Measurements from ENCODE around the gene ADRA2B. TPM values are rescaled to one million over a fixed set of nuclear protein-coding genes. Genes with fewer than 3 reads are reported as not detected.
"Not testable (repeated sequence)": the region's sequence is repeated elsewhere in the genome, so short reads cannot be mapped to it uniquely, and the experiment has no call there.

The ADRA2B gene
- total RNA-seq, 1 experiment from 2014 or later = 0.46 TPM

DNA sequence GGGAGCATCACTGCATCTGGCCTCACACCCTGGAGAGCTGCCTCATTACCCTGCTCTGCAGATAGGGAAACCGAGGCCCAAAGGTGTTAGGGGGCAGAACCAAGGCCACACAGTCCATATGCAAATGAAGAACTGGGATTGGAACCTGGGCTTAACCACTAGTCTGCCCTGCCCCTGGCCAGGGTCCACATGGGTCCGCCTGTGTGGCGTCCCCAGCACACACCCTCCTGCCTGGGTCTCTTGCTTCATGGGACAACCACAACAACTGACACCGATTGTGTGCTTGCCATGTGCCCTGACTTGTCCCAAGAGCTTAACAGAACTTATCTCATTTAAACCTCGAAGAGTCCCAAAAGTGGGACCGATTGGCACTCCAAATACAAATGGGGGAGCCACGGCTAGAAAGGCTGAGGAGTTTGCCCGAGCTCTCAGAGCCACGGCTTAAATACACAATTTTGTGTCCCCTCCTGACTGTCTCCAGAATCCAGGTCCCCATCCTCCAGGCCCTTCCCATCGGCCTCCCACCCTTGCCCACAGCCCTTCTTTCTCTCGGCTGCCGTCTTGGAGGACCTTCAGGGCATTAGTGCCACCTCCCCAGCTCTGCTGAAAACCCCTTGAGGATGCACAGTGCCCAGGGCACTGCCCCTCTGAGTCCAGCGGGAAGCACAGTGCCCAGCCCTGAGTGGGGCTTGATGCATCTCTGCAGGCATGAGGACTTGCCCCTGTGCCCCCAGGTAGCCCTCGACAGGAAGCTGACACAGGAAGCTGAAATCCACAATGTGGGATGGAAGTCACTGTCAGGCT is 34.6 kb upstream of the ADRA2B start:
- no peak for DNase-seq (ENCODE audit: low spot score)

DNA sequence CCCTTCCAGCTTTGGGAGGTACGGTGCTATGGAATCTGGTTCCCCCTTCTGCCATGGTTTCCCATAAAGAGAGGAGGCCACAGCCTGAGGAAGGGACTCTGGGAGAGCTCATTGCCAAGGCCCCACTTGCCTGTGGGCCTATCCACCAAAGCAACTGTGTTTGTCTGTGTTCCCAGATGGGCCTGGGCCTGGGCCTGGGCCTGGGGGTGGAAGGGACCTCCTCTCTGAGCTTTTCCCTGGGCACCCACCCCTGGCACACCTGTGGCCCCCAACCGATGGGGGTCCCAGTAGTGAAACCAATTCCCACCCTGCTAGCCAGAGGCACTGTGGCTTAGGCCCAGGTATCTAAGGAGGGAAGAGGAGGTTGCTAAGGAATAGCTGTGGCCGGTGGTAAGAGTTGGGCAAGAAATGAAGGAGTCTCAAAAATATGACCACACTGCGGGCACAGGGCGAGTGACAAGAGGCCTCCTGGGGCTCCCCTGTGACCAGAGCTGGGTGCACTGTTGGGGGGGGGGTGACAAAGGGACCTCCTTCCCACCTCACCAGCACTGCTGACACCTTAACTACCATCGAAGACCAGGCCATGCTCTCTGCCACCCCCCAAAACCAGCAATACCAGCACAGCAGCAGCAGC is 33.8 kb upstream of the ADRA2B start:
- no peak for DNase-seq (ENCODE audit: low spot score)

DNA sequence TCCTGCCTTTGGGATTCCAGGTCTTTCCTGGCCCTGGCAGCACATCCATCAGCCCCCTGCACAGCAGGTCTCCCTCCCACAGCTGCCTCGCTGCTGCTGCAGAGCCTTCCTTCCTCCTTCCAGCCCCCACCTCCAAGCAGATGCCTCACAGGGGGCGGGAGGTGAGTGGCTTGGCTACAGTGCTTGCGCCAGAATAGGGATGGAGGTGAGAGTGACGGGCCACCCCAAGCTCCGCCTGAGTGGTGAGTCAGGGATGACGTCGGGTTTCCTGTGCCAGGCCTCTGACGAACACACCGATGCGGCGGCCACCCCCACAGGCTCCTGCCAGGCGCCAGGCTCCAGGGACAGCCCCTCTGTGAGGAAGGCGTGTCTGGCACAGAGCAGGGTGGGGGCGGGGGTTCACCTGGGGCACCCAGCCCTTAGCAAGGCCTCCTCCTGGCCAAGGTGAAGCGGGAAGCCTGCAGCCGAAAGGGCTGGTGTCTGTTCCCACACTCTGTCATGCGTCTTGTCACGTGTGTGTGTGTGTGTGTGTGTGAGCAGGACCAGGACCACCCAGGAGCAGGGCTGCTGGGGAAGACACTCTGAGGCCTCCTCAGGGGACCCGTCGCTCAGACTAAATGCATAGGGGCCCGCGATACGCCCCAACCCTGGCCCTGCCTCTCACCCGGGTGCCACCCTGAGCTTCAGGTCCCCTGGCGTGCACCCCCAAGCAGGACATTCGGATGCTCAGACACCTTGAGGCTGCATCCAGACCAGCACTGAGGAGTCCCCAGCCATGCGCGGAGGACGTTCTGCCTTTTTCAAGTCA is 32.2 kb upstream of the ADRA2B start:
- DNase-seq (ENCODE audit: low spot score) = peak; percentile 72

DNA sequence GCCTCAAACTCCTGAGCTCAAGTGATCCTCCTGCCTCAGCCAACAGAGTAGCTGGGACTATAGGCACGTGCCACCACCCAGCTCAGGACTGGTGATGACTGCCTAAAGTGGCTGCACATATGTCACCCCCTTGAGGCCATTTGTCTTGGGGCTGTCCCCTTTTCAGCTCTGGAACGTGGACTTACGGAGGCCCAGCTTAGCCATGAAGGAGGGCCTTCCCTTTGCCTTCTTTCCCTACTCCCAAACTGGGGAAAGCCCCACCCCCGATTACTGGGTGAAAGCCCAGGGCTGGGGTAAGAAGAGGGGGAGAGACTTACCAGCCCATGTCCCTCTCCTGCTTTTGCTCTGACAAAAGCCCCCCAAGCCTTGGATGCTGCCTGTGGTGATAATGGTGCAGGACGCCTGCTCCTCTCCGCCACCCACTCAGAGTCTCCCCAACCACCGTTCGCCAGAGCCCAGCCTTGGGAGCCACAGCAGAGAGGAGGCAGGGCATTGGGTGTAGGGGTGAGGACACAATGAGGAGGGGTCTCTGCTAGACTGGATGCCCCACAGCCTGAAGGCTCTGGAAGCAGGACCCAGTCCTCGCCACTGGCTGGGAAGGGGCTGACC is 31.3 kb upstream of the ADRA2B start:
- DNase-seq (ENCODE audit: low spot score) = no peak

DNA sequence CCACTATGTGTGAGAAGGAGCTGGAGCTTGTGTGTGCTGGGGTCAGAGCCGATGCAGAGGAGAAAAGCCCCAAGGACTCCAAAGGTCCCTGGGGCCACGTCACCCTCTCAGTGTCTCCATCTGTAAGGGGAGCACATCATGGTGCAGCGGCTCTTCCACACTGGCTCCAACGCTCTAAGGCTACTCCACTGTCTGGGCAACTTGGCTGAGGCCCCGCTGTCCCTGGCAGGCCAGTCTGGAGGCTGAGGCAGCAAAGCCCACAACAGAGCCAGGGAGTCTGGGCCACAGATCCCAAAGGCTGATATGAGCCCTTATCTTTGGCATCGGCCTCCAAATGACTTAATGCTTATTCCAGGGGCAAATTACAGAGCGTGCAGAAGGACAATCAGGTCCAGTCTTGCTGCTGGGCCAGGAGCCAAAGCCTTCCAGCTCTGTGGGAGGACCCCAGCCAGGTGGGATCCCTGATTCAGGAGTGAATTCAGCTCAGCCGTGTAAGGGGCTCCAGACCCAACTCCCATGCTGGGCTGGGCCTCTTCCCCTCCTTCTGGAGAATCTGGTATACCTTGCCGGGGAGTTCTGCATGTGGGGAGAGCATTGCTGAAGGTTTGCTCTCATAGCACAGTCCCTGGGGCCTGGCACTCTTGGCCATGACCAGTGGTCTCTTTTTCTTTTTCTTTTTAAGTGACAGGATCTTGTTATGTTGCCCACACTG is 30.7 kb upstream of the ADRA2B start:
- DNase-seq (ENCODE audit: low spot score) = no peak

DNA sequence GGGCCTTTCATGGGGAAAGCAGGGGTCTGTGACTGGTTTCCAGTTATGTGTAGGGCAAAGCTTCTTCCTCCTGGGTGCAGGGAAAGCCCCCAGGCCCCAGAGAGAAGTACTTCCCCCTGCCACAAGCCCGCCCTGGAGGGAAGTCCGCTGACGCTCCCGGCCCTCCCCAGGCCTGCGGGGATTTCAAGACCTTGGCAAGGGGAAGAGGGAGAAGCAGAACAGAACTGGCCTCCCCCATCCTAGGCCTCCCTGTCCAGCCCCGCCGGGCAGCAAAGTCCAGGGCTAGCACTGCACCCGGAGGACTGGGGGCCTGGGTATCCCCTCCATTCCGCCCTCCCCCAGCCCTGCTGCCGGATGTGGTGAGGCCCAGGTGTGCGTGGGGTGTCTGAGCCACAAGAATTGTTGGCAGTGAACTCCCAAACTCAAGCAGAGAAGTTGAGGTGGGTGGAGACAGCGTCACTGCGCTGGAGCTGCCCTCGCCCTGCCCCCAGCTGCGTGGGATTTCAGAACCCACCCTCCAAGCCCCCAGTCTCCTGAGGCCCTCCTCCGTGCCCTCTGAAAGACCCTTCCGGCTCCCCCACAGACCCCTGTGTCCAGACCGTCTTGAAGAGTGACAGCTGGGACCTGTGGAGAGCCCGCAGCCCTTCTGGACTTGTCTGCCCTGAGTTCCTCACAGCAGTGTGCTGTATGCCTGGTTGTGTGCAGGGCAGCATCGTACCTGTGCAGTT is 29.9 kb upstream of the ADRA2B start:
- no peak for DNase-seq (ENCODE audit: low spot score)

DNA sequence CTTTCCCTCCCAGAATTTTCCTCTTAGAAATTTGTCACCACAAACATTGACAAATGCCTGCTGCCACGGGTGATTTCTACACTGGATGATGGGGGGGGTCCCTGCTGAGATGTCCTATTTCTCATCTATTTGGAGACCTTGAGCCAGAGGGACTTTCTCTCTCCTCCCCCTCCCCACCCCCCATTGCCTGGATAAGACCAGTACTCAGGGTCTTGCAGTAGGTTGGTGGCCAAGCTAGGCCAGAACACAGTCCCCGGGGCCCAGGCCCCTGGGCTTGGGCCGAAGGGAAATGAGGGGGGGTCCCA is 29.4 kb upstream of the ADRA2B start:
- no peak for DNase-seq (ENCODE audit: low spot score)

DNA sequence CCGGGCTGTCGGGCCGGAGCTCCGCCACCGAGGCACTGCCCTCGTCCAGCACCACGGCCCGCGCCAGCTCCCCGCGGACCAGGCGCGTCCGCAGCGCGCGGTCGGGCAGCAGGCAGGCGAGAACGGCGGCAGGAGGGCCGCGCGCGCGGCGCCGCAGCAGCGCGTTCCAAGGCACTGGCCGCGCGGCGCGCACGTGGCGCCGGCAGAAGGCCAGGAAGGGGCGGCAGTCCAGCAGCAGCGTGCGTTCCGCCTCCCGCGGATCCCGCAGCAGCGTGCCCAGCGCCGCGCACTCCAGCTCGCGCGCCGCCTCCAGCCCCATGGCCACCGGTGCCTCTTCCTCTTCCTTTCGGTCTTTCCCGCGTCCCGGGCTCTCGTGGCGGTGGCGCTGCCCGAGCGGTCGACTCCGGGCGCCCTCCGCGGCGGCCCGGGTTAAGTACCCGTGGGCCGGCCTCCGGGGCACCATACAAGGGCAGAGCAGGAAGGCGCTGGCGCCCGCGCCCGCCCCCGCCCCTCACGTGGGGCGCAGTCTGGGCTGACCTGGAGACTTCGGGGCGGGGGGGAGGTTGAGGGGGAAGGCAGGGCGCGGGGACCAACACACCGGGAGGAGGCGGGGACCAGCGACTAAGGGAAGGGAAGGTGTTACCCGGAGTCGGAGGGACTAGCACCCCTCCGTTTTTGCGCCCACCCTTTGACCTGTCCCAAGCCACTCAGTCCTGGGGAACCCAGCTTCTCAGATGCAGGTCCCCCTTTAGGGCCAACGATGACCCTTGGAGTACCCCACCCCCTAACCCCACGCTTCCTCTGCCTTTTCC is 28.9 kb upstream of the ADRA2B start, which contains the start of gene DUSP2:
Gene DUSP2 (minus strand): TSS at position 405 of the 812 bp plus-strand sequence. CDS start 86 bp downstream, at position 319.
- DNase-seq (ENCODE audit: low spot score) = peak; percentile 81

DNA sequence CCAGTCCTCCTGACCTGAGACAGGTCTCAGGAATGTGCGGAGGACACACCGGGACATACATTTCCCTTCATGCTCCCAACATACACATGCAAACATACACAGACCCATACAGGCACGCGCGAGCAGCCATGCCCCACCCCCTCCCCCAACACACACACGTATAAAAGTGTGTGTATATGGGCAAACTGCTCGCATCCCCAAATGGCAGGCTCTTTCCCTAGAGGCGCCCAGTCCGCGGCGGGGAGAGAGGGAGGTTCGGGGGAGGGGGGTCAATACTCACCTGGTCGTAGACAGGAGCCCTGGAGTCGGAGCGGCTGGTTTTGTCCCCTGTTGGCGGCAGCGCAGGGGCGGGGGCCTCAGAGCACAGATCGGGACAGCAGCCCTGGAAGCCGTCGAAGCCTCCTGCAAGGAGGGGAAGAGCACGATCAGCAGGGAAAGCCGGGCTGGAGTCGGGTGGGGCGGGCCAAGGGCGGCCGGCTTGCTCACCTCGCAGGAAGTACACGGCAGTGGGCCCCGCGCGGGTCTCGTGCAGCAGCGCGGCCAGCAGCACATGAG is 28.2 kb upstream of the ADRA2B start:
- DNase-seq (ENCODE audit: low spot score) = peak; percentile 41

DNA sequence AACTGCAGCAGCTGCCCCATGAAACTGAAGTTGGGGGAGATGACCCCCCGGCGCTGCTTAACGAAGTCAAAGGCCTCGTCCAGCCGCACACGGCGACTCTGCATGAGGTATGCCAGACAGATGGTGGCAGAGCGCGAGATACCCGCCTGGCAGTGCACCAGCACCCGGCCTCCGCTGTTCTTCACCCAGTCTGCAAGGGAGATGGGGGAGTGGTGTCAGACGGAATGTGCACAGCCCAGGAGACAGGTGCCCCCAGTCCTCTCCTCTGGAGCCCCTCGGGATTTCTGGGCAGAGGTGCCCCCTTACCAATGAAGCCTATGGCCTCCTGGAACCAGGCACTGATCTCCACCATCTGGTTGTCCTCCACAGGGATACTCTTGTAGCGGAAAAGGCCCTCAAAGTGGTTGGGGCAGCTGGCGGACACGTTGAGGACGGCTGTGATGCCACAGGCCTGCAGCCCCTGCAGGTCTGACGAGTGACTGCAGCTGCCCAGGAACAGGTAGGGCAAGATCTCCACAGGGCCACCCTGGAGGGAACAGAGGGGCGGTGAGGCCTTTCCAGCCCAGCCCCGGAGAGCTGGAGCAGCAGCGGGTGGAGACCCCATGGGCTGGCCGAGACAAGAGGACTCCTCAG is 27.6 kb upstream of the ADRA2B start:
- DNase-seq (ENCODE audit: low spot score) = peak; percentile 82

DNA sequence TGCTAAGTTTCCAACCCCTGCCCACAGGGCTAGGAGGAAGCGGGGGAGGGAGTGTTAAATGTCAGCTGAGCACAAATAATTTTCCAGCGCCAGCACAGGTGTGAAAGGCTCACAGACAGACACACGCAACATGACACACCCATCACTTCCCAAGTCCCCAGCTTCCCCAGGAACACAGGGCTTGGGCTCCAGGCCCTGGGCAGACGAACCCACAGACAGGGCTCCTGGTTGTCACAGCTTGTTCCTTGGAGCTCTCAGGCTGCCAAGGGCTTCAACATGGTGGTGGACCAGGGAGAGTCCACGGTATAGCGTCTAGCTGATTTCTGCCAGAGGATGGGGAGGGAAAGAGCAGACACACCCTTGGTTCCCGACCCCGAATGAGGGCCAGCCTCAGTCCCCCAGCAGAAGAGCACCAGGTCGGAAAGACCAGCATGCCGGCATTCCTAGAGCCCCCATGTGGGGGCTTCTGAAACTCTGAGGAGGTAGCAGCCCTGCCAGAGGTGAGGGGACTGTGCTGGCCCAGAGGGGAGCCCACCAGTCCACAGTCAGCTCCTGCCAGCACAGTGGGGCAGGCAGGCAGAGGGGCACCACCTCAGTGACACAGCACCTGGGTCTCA is 27.0 kb upstream of the ADRA2B start:
- no peak for DNase-seq (ENCODE audit: low spot score)

DNA sequence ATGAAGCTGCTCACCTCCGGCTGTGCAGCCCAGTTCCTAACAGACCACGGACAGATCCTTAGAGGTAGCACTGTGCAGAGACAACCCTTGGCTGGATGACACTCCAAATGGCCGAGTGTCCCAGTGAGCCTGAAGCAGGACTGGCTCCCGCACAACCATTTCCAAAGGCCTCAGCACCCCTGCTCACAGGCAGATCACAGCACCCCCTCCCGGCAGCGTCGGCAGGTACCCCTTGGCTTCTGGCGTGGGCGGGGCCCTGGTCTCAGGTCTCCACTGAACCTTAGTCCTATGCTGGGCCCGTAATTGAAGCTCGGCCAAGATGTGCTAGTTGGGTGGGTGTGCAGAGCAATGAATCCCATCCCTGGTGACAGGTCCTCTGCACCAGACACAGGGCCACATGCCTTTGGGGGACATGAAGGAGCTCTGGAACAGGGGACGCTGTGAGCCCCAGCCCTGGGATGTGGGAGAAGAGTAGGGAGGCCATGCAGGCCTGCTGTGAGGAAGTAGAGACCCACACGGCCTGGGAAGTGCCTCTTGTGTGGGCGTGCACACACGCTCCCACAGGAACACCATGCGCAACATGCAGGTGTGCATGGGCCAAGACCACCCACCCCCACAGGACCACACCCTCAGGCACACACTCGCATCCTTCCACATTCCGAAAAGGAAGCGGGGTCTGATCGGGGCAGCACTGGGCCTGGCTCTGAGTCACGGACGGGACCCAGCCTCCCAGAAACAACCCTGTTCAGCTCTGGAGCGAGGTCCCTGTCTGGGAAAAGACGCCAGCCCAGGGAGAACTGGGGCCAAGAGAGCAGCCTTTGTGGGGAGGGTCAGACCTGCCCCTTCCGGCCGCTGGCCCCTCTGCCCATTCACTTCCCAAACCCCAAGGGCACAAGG is 26.1 kb upstream of the ADRA2B start:
- no peak for DNase-seq (ENCODE audit: low spot score)

DNA sequence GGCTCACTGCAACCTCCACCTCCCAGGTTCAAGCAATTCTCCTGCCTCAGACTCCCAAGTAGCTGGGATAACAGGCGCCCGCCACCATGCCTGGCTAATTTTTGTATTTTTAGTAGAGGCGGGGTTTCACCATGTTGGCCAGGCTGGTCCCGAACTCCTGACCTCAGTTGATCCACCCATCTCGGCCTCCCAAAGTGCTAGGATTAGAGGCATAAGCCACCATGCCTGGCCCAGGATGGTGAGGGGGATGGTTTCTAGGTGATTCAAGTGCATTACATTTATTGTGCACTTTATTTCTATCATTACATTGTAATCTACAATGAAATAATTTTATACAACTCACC is 25.2 kb upstream of the ADRA2B start:
- DNase-seq (ENCODE audit: low spot score) = not testable (repeated sequence)

DNA sequence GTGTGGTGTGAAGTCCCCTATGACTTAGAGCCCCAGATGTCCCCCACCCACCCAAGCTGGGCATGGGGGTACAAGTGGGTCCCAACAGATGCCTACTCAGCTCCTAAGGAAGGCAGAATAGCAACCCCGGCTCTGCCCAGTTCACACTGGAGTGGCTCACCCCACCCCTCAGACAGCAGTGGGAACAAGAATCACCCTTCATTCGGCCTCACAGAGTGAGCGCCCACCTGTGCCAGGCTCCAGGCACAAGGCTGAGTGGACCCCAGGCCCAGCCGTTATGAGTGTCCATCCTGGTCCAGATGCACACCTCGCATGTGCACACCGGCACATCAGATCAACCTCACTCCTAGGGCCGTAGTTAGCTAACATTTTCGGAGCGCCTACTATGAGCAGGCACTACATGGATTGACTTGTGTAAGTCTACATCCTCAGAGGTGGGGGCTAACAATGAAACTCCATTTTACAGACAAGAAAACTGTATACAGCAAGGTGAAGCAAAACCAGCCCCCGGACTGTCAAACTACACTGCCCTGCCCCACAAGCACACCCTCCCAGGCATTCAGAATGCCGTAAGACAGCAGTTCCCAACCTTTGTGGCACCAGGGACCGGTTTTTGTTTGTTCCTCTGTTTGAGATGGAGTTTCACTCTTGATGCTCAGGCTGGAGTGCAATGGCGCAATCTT is 24.7 kb upstream of the ADRA2B start:
- DNase-seq (ENCODE audit: low spot score) = no peak

DNA sequence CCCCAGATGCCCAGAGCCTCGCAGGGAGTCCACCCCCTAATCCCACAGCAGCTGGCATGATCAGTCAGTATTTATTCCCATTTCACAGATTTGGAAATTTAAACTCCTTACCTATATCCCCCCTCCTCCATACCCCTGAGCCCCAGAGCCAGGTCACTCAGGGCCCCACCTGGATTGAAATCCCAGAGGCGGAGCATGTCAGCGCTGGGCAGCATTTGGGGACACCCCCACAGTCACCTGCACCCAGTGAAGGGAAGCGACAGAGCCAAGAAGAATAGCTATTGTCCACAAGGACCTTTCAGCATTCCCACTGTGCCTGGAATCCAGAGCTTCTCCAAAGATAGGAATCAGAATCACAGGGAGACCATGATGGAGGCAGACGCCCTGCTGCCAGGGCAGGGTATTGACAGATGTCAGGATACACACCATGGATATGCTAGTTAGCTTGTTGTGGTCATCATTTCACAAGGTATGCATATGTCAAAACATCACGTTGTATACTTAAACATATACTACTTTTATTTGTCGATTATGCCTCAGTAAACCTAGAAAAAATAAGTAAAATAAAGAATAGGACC is 22.9 kb upstream of the ADRA2B start:
- DNase-seq (ENCODE audit: low spot score) = no peak

All from HT-29 (cell line).